Neural cell (in vitro differentiated cells): ENCODE results near the gene DUSP22. TPM values are rescaled to one million over a fixed set of nuclear protein-coding genes. Genes with fewer than 3 reads are reported as not detected.

Experiments
- H2AFZ ChIP-seq: fragments of 200-600, 300-800 bp; sonication (generic), shearing (Covaris generic); 2 replicates; pipeline ENCODE4 v1.6.0; 2014; ENCODE audit warnings: low read depth, mild to moderate bottlenecking, antibody characterized with exemption, low read length, moderate library complexity
- H3F3A ChIP-seq: fragments of 200-600 bp; shearing (Covaris generic); 2 replicates; pipeline ENCODE4 v1.6.1; 2016; ENCODE audit warnings: mild to moderate bottlenecking, moderate library complexity, mixed read lengths, antibody characterized with exemption, low read length; ENCODE audit not compliant: insufficient read depth, poor library complexity, severe bottlenecking
- H3K27ac ChIP-seq: fragments of 200-600, 300-800 bp; sonication (generic), shearing (Covaris generic); 2 replicates; pipeline ENCODE4 v1.5.1; 2014; ENCODE audit warnings: mild to moderate bottlenecking, low read length, moderate library complexity
- H3K27me3 ChIP-seq: fragments of 300-800, 200-600 bp; sonication (generic), shearing (Covaris generic); 2 replicates; pipeline ENCODE4 v1.6.0; 2014; ENCODE audit warnings: mild to moderate bottlenecking, low read depth, low read length, moderate library complexity; ENCODE audit not compliant: insufficient read depth
- H3K36me3 ChIP-seq: fragments of 300-800, 200-600 bp; sonication (generic), shearing (Covaris generic); 2 replicates; pipeline ENCODE4 v1.5.1; 2014; ENCODE audit warnings: mild to moderate bottlenecking, antibody characterized with exemption, low read length, moderate library complexity; ENCODE audit not compliant: insufficient read depth
- H3K4me2 ChIP-seq: fragments of 300-800, 200-600 bp; sonication (generic), shearing (Covaris generic); 2 replicates; pipeline ENCODE4 v1.6.0; 2014; ENCODE audit warnings: mild to moderate bottlenecking, low read length
- H3K4me3 ChIP-seq: fragments of 300-800, 200-600 bp; sonication (generic), shearing (Covaris generic); 2 replicates; pipeline ENCODE4 v1.5.1; 2014; ENCODE audit warnings: mild to moderate bottlenecking, low read length, moderate library complexity
- H3K79me2 ChIP-seq: fragments of 200-600 bp; shearing (Covaris generic); replicated peaks from 2 replicates; pipeline ENCODE4 v1.6.0; 2014; ENCODE audit warnings: mild to moderate bottlenecking, low read length, moderate library complexity; ENCODE audit not compliant: insufficient read depth
- H3K9ac ChIP-seq: fragments of 300-800, 200-600 bp; sonication (generic), shearing (Covaris generic); 2 replicates; pipeline ENCODE4 v1.6.1; 2016; ENCODE audit warnings: mild to moderate bottlenecking, low read length, mixed read lengths
- H3K9me2 ChIP-seq: fragments of 200-600 bp; shearing (Covaris generic); 2 replicates; pipeline ENCODE4 v1.6.1; 2016; ENCODE audit warnings: mild to moderate bottlenecking, low read length, mixed read lengths; ENCODE audit not compliant: insufficient read depth
- H3K9me3 ChIP-seq: fragments of 200-600, 300-800 bp; sonication (generic), shearing (Covaris generic); 2 replicates; pipeline ENCODE4 v1.6.1; 2016; ENCODE audit warnings: mild to moderate bottlenecking, mixed run types, low read length, moderate library complexity, mixed read lengths
- H4K20me1 ChIP-seq: fragments of 200-600 bp; shearing (Covaris generic); 2 replicates; pipeline ENCODE4 v1.6.1; 2016; ENCODE audit warnings: mild to moderate bottlenecking, mixed run types; ENCODE audit not compliant: insufficient read depth
- CTCF ChIP-seq: fragments of 450-650 bp; IDR thresholded peaks from 2 replicates; pipeline ENCODE4 v1.5.1; 2014; ENCODE audit warnings: antibody characterized with exemption, mild to moderate bottlenecking, moderate library complexity; ENCODE audit not compliant: poor library complexity, severe bottlenecking
- EP300 ChIP-seq: fragments of 450-650 bp; conservative IDR thresholded peaks from 2 replicates; pipeline ENCODE4 v1.6.1; 2014; ENCODE audit warnings: antibody characterized with exemption, mild to moderate bottlenecking, moderate library complexity; ENCODE audit not compliant: poor library complexity, severe bottlenecking
- EZH2 ChIP-seq: fragments of 200-600, 300-800 bp; shearing (Covaris generic), sonication (generic); IDR thresholded peaks from 2 replicates; pipeline ENCODE4 v1.6.1; 2014; ENCODE audit warnings: antibody characterized with exemption, low read length, borderline replicate concordance, mild to moderate bottlenecking; ENCODE audit not compliant: insufficient read depth, poor library complexity, severe bottlenecking
- MXI1 ChIP-seq: fragments of 450-650 bp; conservative IDR thresholded peaks from 2 replicates; pipeline ENCODE4 v1.6.1; 2014; ENCODE audit warnings: antibody characterized with exemption, mild to moderate bottlenecking; ENCODE audit not compliant: poor library complexity, severe bottlenecking
- POLR2AphosphoS5 ChIP-seq: IDR thresholded peaks from 2 replicates; pipeline ENCODE4 v1.6.1; 2012
- RAD21 ChIP-seq: fragments of 450-650 bp; conservative IDR thresholded peaks from 2 replicates; pipeline ENCODE4 v1.6.1; 2014; ENCODE audit warnings: antibody characterized with exemption, mild to moderate bottlenecking, moderate library complexity
- REST ChIP-seq: IDR thresholded peaks from 2 replicates; pipeline ENCODE4 v1.6.1; 2012; ENCODE audit warnings: borderline replicate concordance
- SMC3 ChIP-seq: fragments of 450-650 bp; conservative IDR thresholded peaks from 2 replicates; pipeline ENCODE4 v1.6.1; 2014; ENCODE audit warnings: antibody characterized with exemption, mild to moderate bottlenecking, moderate library complexity; ENCODE audit not compliant: poor library complexity
- TAF1 ChIP-seq: IDR thresholded peaks from 2 replicates; pipeline ENCODE4 v1.6.1; 2012; ENCODE audit warnings: low read depth
- polyA plus RNA-seq: library from polyadenylated mRNA; depleted of rRNA; stranded (reverse); fragments of >200 nt; gene quantifications from 2 replicates; pipeline ENCODE4 v1.2.3, GENCODE V29; 2014

The DUSP22 gene
- polyA plus RNA-seq, 1 donor from 2014 or later = 24.9 TPM

GRCh38 chr6:310671-311070, 18.4 kb downstream of the DUSP22 start:
- Histone ChIP-seq H3K27me3 (no peaks in the 10 kb centered on the region), H4K20me1 (no peaks in the 10 kb centered on the region), H3K9me2 (no peaks in the 10 kb centered on the region), H3K4me3 (no peak overlapping the region), H3K79me2 (no peaks in the 10 kb centered on the region), H3F3A (no peaks in the 10 kb centered on the region), H3K36me3 (no peaks in the 10 kb centered on the region), H3K9ac (no peak overlapping the region), H3K9me3 (no peaks in the 10 kb centered on the region), H3K4me2 (no peak overlapping the region), H2AFZ (no peak overlapping the region), H3K27ac (no peak overlapping the region)
- TF ChIP-seq REST (no peak), POLR2AphosphoS5 (no peak), RAD21 (no peak), EZH2 (no peak), TAF1 (no peak), MXI1 (no peak), SMC3 (no peak), EP300 (no peak), CTCF (no peak)

DNA sequence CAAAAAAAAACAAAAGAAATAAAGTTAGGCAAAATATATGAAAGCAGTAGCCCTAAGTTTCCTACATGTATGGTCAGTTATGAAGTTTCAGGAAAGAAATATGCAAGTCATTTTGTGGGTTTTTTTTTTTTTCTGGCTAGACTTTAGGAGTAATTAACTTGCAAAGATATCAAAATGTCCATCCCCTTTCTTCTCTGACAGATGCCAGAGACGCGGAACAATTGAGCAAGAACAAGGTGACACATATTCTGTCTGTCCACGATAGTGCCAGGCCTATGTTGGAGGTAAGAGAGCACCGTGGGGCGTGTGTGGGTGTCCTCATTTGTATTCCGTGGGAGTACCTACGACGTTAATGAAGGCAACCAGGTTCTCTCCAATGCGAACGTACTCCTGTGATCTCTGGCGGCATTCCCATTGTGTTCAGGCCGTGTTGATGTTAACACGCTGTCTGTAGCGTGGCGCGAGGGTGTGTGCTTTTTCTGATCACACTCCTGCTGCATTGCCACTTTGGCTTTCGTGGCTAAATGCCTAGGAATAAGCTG, 19.5 kb downstream of the DUSP22 start:
- H3K9ac ChIP-seq = no peak overlapping the region
- H3K36me3 ChIP-seq = no peaks in the 10 kb centered on the region
- H3K4me2 ChIP-seq = no peak overlapping the region
- no peaks in the 10 kb centered on the region for H3K9me3 ChIP-seq
- no peak overlapping the region for H3K27ac ChIP-seq
- H3K4me3 ChIP-seq = no peak overlapping the region
- no peak overlapping the region for H2AFZ ChIP-seq
- no peaks in the 10 kb centered on the region for H3F3A ChIP-seq
- no peaks in the 10 kb centered on the region for H3K9me2 ChIP-seq
- H3K79me2 ChIP-seq = no peaks in the 10 kb centered on the region
- no peaks in the 10 kb centered on the region for H4K20me1 ChIP-seq
- TF ChIP-seq EZH2 (no peak), RAD21 (no peak), CTCF (no peak), POLR2AphosphoS5 (no peak), MXI1 (no peak), TAF1 (no peak)
- H3K27me3 ChIP-seq = no peaks in the 10 kb centered on the region
